Epithelial cell of esophagus (primary cell): ENCODE results near the gene RNF208.

Experiments
- DNase-seq: peaks from one replicate; pipeline ENCODE4 v3.0.0; 2010; ENCODE audit warnings: low read depth
- H3K4me3 ChIP-seq: 2 replicates; pipeline ENCODE4 v1.5.1; 2011; ENCODE audit warnings: mild to moderate bottlenecking, low read length, control low read depth
- CTCF ChIP-seq: IDR thresholded peaks from 2 replicates; pipeline ENCODE4 v1.5.1; 2011; ENCODE audit warnings: low read depth, mild to moderate bottlenecking, low read length, control low read depth, inconsistent platforms; ENCODE audit not compliant: insufficient read depth; ENCODE audit errors: missing control alignments

RNF208 gene

GRCh38 chr9:137227054-137227852, 5.2 kb upstream of the RNF208 start, which contains the start of gene RNF224:
Gene RNF224, plus strand, starts transcription at chr9:137227502. Its CDS starts 834 bp downstream, at chr9:137228336.
- peak; percentile 90 for TF ChIP-seq CTCF
- peak; percentile 83 for DNase-seq
- peak within 1 kb of the TSS; percentile 46 for H3K4me3 ChIP-seq

GRCh38 chr9:137226338-137227053, 4.5 kb upstream of the RNF208 start:
- H3K4me3 ChIP-seq, result peak overlapping the region; percentile 46
- TF ChIP-seq CTCF, result no peak
- DNase-seq, result peak; percentile 86

- H3K4me3 ChIP-seq, result peak overlapping the region; percentile 46
- no peak for TF ChIP-seq CTCF
- peak; percentile 20 for DNase-seq
These were observed 3.8 kb upstream of the RNF208 start for GRCh38 chr9:137225699-137226331.

- no peak for TF ChIP-seq CTCF
- peak; percentile 34 for DNase-seq
- peak within 1 kb of the TSS; percentile 64 for H3K4me3 ChIP-seq
These were observed 3.0 kb upstream of the RNF208 start, which contains the start of gene CYSRT1 for GRCh38 chr9:137224830-137225694. Gene CYSRT1, plus strand, starts transcription at chr9:137225174. Its CDS starts 448 bp downstream, at chr9:137225622.

- peak; percentile 98 for DNase-seq
- peak overlapping the region; percentile 64 for H3K4me3 ChIP-seq
- TF ChIP-seq CTCF, result no peak
These were observed 1.3 kb upstream of the RNF208 start for GRCh38 chr9:137223078-137223970.
